Embryonic facial prominence (tissue), 1 donor: ENCODE data around the gene ZPLD1.

ENCODE experiments used
- DNase-seq: peaks from one replicate; pipeline ENCODE4 v3.0.0-alpha.2; 2016; ENCODE audit errors: extremely low spot score

Gene ZPLD1

GRCh38 chr3:102526865-102527264 is 92.0 kb downstream of the ZPLD1 start:
- no peak for DNase-seq

GRCh38 chr3:102528727-102529126 is 93.9 kb downstream of the ZPLD1 start:
- DNase-seq, result no peak
